K562 (cell line): ENCODE results near the gene RHEB. TPM values are rescaled to one million over a fixed set of nuclear protein-coding genes. Genes with fewer than 3 reads are reported as not detected.

Experiments used
- ATAC-seq: fragments of 200-7000 bp; cut with Tn5 transposase; 3 replicates; pipeline ENCODE4 v1.9.1; 2020; ENCODE audit warnings: moderate library complexity
- BruUV-seq: library from RNA; stranded (reverse); fragments of 400-500 nt; replicated peaks from 2 replicates; lab custom pipeline; 2021; lab: Mats Ljungman, UMichigan
- CTCF ChIA-PET: fragments of 300-600 bp; formaldehyde crosslinking; extraction: SDS; loops from one replicate; lab custom pipeline; 2021; ENCODE audit warnings: low intra/inter-chr PET ratio; lab: Yijun Ruan, JAX
- POLR2A ChIA-PET: fragments of 300-600, 350-650 bp; sonication (Branson Sonifier 250); formaldehyde crosslinking; extraction: SDS; loops from one replicate; lab custom pipeline; 2021; ENCODE audit warnings: antibody characterized with exemption, inconsistent platforms; lab: Yijun Ruan, JAX
- DNase-seq, 4 experiments: peaks; one replicate each; pipeline versions ENCODE4 v3.0.0 to v3.0.0-alpha.2; 2011 to 2018; ENCODE audit warnings: low spot score in 3 of 4, mixed read lengths in 3 of 4; ENCODE audit errors: extremely low read depth in 1 of 4
- FAIRE-seq: peaks from 2 replicates; lab custom pipeline; 2011; peaks lifted over from hg19 to GRCh38; lab: Jason Lieb, UNC
- H2AFZ ChIP-seq: 2 replicates; pipeline ENCODE4 v1.6.0; 2011; ENCODE audit warnings: low read depth, low read length, control low read depth, inconsistent platforms
- H3K27ac ChIP-seq: fragments of 200-600 bp; 3 replicates; pipeline ENCODE4 v1.8.0; 2011; ENCODE audit warnings: low read depth, mild to moderate bottlenecking, control low read depth, inconsistent platforms, low read length, moderate library complexity, mixed read lengths; ENCODE audit errors: extremely low read depth
- H3K27me3 ChIP-seq, 2 experiments: fragments of 300-600 bp in 1 of 2; 2 replicates in 1 of 2; 3 replicates in 1 of 2; pipeline versions ENCODE4 v1.6.0 to v1.8.0; 2011; ENCODE audit warnings: inconsistent platforms in 2 of 2, low read length in 2 of 2, mild to moderate bottlenecking in 1 of 2, mixed read lengths in 1 of 2, moderate library complexity in 1 of 2; ENCODE audit not compliant: control insufficient read depth in 2 of 2, insufficient read depth in 2 of 2
- H3K36me3 ChIP-seq: fragments of 300-600 bp; 3 replicates; pipeline ENCODE4 v1.8.0; 2011; ENCODE audit warnings: mild to moderate bottlenecking, low read length, inconsistent platforms; ENCODE audit not compliant: control insufficient read depth, insufficient read depth
- H3K4me1 ChIP-seq, 2 experiments: fragments of 200-600 bp in 1 of 2; replicated peaks in 1 of 2; 2 replicates in 1 of 2; 3 replicates in 1 of 2; pipeline versions ENCODE4 v1.5.1 to v1.8.0; 2011; ENCODE audit warnings: inconsistent platforms in 2 of 2, low read length in 2 of 2, mild to moderate bottlenecking in 1 of 2, mixed read lengths in 1 of 2, moderate library complexity in 1 of 2; ENCODE audit not compliant: control insufficient read depth in 2 of 2, insufficient read depth in 2 of 2
- H3K4me2 ChIP-seq: 2 replicates; pipeline ENCODE4 v1.6.1; 2011; ENCODE audit warnings: low read length, control low read depth, inconsistent platforms, mixed read lengths; ENCODE audit not compliant: insufficient read depth
- H3K4me3 ChIP-seq: fragments of 200-600 bp; sonication (generic), shearing (Covaris generic); 2 replicates; pipeline ENCODE4 v1.5.1; 2016; ENCODE audit warnings: control low read depth, inconsistent platforms
- H3K79me2 ChIP-seq: fragments of 200-600 bp; 3 replicates; pipeline ENCODE4 v1.8.0; 2011; ENCODE audit warnings: low read length, inconsistent platforms; ENCODE audit not compliant: control insufficient read depth, insufficient read depth
- H3K9ac ChIP-seq, 2 experiments: 2 replicates each; pipeline versions ENCODE4 v1.6.0 to v1.6.1; 2011; ENCODE audit warnings: low read depth in 2 of 2, low read length in 2 of 2, control low read depth in 1 of 2, inconsistent platforms in 1 of 2, mild to moderate bottlenecking in 1 of 2, mixed read lengths in 1 of 2; ENCODE audit not compliant: insufficient read depth in 1 of 2
- H3K9me1 ChIP-seq: one replicate; pipeline ENCODE4 v1.6.0; 2011; ENCODE audit warnings: inconsistent platforms, mild to moderate bottlenecking, low read length, moderate library complexity; ENCODE audit not compliant: control insufficient read depth, insufficient read depth
- H3K9me3 ChIP-seq: replicated peaks from 2 replicates; pipeline ENCODE4 v1.5.1; 2011; ENCODE audit warnings: low read depth, low read length, inconsistent platforms; ENCODE audit not compliant: control insufficient read depth, insufficient read depth
- H4K20me1 ChIP-seq: replicated peaks from 2 replicates; pipeline ENCODE4 v1.6.1; 2011; ENCODE audit warnings: low read length, inconsistent platforms, mixed read lengths; ENCODE audit not compliant: control insufficient read depth, insufficient read depth
- CC2D1A ChIP-seq: fragments of 450-650 bp; IDR thresholded peaks from 2 replicates; pipeline ENCODE4 v1.6.1; 2017; ENCODE audit warnings: mild to moderate bottlenecking
- FOXM1 ChIP-seq, 2 experiments: fragments of 450-650 bp in 1 of 2; sonication (generic) in 1 of 2; formaldehyde crosslinking in 1 of 2; IDR thresholded peaks; 2 replicates each; pipeline versions ENCODE4 v1.6.1 to v1.9.0; 2017 to 2022; ENCODE audit warnings: low read depth in 2 of 2, mild to moderate bottlenecking in 2 of 2, missing genetic modification reagents in 1 of 2, moderate library complexity in 1 of 2
- MXI1 ChIP-seq: IDR thresholded peaks from 2 replicates; pipeline ENCODE4 v1.6.1; 2011; ENCODE audit warnings: low read depth, mild to moderate bottlenecking, improper control_type of control experiment, low read length
- RAD51 ChIP-seq: fragments of 450-650 bp; IDR thresholded peaks from 2 replicates; pipeline ENCODE4 v1.7.1; 2016; ENCODE audit warnings: low read depth, mild to moderate bottlenecking, borderline replicate concordance
- ZNF766 ChIP-seq: fragments of 200-800 bp; sonication (Bioruptor generic); conservative IDR thresholded peaks from 2 replicates; pipeline ENCODE4 v1.6.1; 2016; ENCODE audit warnings: missing genetic modification characterization, missing compliant biosample characterization
- WGBS: fragments of 100-300 bp; shearing (Covaris generic); methylation state at CpG from one replicate; pipeline ENCODE4 v1.1.6; 2016; ENCODE audit warnings: low coverage, mixed read lengths; ENCODE audit not compliant: insufficient coverage; ENCODE audit errors: missing lambda C conversion rate; 5-methylcytosine and 5-hydroxymethylcytosine counted together
- in situ Hi-C: fragments of 300-500 bp; cut with MboI; formaldehyde crosslinking; loops from 4 replicates; pipeline ENCODE4 v1.15.0; 2018; ENCODE audit warnings: inconsistent platforms, mixed read lengths
- intact Hi-C: fragments of 100-400 bp; cut with micrococcal nuclease; formaldehyde crosslinking; loops from 2 replicates; pipeline ENCODE4 v1.14.2; 2022
- polyA plus RNA-seq, 8 experiments: library from polyadenylated mRNA; depleted of rRNA in 4 of 8; stranded (reverse) in 5 of 8; unstranded in 3 of 8; fragments of >200 nt; fragmentation: Nextera tagmentation in 2 of 8; fragmentation: Illumina TruSeq in 1 of 8; extraction: Ambion mirVana in 2 of 8; extraction: Trizol in 1 of 8; gene quantifications; 2 replicates each; pipeline versions ENCODE4 v1.2.1 to v1.2.3, GENCODE V29; 2011 to 2014; ENCODE audit warnings: inconsistent platforms in 1 of 8, missing spikeins in 1 of 8
- total RNA-seq, 7 experiments: library from RNA; depleted of rRNA in 6 of 7; stranded (reverse); fragments of >200 nt in 6 of 7; fragmentation: Illumina TruSeq in 2 of 7; extraction: Trizol in 2 of 7; gene quantifications; 2 replicates each; pipeline versions ENCODE4 v1.2.1 to v1.2.3, GENCODE V29; 2011 to 2021; ENCODE audit warnings: low replicate concordance in 1 of 7

RHEB gene
- total and polyA plus RNA-seq, 9 of the 15 experiments (the other 6 are each of a cell fraction or from before 2014, with no cell fraction given) = 28.5 to 249 (median 182) TPM

DNA sequence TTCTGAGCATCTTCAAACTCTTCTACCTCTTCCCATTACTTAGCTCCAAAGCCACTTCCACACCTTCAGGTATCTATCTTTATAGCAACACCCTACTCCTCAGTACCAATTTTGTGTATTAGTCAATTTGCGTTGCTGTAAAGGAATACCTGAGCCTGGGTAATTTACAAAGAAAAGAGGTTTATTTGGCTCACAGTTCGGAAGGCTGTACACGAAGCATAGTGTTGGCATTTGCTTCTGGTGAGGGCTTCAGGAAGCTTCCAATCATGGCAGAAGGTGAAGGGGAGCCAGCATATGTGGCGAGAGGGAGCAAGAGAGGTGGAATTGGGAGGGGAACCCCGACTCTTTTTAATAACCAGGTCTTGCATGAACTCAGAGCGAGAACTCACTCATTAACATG lies 62.2 kb downstream of the RHEB start:
- H3K9me3 ChIP-seq = peaks cover 5% of the 10 kb centered on the region
- FAIRE-seq (no peak), DNase-seq (no peak), ATAC-seq (no peak)
- no peaks in the 10 kb centered on the region for H3K9me1 ChIP-seq
- no peak overlapping the region for H3K9ac ChIP-seq
- H3K27me3 ChIP-seq = peaks cover 53 to 76% of the 10 kb centered on the region in 2 experiments
- in situ Hi-C loops (no loop called here), intact Hi-C loops (loop anchor here (5.0 kb wide), 1 partner anchor 175 kb away; no protein-coding TSS in a partner anchor)
- no peak overlapping the region for H3K27ac ChIP-seq
- H3K4me1 ChIP-seq = peaks cover 0 to 10% of the 10 kb centered on the region in 2 experiments; a peak in 1 of 5 replicates
- no peak overlapping the region for H3K4me2 ChIP-seq
- H4K20me1 ChIP-seq = peaks cover 6% of the 10 kb centered on the region; the same call in 1 of the 2 replicates
- WGBS = 4% methylated on average over 6 of the region's 6 CpGs
- no TSS peak for BruUV-seq
- no peaks in the 10 kb centered on the region for H3K79me2 ChIP-seq
- POLR2A ChIA-PET = interaction anchor here (0.7 kb wide), 1 partner anchor 103 kb away, joined by 3 read pairs; no protein-coding TSS in a partner anchor
- no peaks in the 10 kb centered on the region for H3K36me3 ChIP-seq
- CTCF ChIA-PET = no interaction called here
- TF ChIP-seq ZNF766 (CRISPR knock-in tag) (peak; percentile 93), FOXM1 (IDR thresholded peaks at IDR 0.05; ENCODE audit: low read depth) (no peak), FOXM1 (CRISPR knock-in tag; IDR thresholded peaks at IDR 0.05; ENCODE audit: low read depth) (no peak)
- no peak overlapping the region for H2AFZ ChIP-seq
- H3K4me3 ChIP-seq = no peak overlapping the region

DNA sequence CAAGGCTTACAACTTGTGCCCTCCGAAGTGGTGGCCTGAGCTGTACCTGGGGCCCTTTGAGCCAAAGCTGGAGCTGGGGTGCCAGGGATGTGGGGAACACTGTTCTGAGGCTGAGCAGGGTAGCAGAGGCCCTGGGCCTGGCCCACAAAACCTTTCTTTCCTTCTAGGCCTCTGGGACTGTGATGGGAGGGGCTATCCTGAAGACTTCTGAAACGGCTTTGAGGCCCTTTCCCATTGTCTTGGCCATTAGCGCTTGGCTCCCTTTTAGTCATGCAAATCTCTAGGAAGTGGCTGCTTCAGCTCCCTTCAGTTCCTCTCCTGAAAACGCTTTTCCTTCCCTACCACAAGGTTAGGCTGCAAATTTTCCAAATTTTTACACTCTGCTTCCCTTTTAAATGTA lies 62.9 kb downstream of the RHEB start:
- Histone ChIP-seq H2AFZ (no peak overlapping the region), H3K36me3 (no peaks in the 10 kb centered on the region), H3K27ac (no peak overlapping the region), H3K4me2 (no peak overlapping the region), H3K79me2 (no peaks in the 10 kb centered on the region)
- no peak for FAIRE-seq
- no peak for TF ChIP-seq RAD51
- TF ChIP-seq MXI1 = no peak
- no peak for TF ChIP-seq CC2D1A
- TF ChIP-seq, all 486 proteins: peak for 0
- in situ Hi-C loops = no loop called here
- WGBS = 3% methylated on average over 4 of the region's 4 CpGs
- no TSS peak for BruUV-seq
- POLR2A ChIA-PET = interaction anchor here (0.7 kb wide), 1 partner anchor 103 kb away, joined by 3 read pairs; no protein-coding TSS in a partner anchor
- Histone ChIP-seq H3K4me3 (no peak overlapping the region), H3K9me1 (no peaks in the 10 kb centered on the region), H4K20me1 (peaks cover 6% of the 10 kb centered on the region; the same call in 1 of the 2 replicates), H3K27me3 (peaks cover 60 to 84% of the 10 kb centered on the region in 2 experiments), H3K9me3 (no peaks in the 10 kb centered on the region), H3K4me1 (peaks cover 0 to 16% of the 10 kb centered on the region in 2 experiments; a peak in 1 of 5 replicates), H3K9ac (no peak overlapping the region)
- ATAC-seq (no peak), DNase-seq (no peak)
- intact Hi-C loops = loop anchor here (5.0 kb wide), 1 partner anchor 176 kb away; no protein-coding TSS in a partner anchor
- CTCF ChIA-PET = no interaction called here
